ENCODE measurements around the gene DNER.

The DNER gene

GRCh38 chr2:229488232-229488631 lies 226.1 kb downstream of the DNER start:
- POLR2A ChIA-PET: no interaction called here
- CTCF ChIA-PET: interaction anchor here (1.4 kb wide), 1 partner anchor 10 kb away, joined by 5 read pairs; no protein-coding TSS in a partner anchor
- TF ChIP-seq, protein P1, sequence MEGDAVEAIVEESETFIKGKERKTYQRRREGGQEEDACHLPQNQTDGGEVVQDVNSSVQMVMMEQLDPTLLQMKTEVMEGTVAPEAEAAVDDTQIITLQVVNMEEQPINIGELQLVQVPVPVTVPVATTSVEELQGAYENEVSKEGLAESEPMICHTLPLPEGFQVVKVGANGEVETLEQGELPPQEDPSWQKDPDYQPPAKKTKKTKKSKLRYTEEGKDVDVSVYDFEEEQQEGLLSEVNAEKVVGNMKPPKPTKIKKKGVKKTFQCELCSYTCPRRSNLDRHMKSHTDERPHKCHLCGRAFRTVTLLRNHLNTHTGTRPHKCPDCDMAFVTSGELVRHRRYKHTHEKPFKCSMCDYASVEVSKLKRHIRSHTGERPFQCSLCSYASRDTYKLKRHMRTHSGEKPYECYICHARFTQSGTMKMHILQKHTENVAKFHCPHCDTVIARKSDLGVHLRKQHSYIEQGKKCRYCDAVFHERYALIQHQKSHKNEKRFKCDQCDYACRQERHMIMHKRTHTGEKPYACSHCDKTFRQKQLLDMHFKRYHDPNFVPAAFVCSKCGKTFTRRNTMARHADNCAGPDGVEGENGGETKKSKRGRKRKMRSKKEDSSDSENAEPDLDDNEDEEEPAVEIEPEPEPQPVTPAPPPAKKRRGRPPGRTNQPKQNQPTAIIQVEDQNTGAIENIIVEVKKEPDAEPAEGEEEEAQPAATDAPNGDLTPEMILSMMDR (IDR thresholded peaks at IDR 0.05; ENCODE audit: control extremely low read depth, extremely low read depth, low read depth, missing control alignments): no peak
- no peak for DNase-seq (ENCODE audit: extremely low spot score)

GRCh38 chr2:229486673-229487072 lies 227.7 kb downstream of the DNER start:
- POLR2A ChIA-PET: no interaction called here
- DNase-seq (ENCODE audit: extremely low spot score): no peak

DNA sequence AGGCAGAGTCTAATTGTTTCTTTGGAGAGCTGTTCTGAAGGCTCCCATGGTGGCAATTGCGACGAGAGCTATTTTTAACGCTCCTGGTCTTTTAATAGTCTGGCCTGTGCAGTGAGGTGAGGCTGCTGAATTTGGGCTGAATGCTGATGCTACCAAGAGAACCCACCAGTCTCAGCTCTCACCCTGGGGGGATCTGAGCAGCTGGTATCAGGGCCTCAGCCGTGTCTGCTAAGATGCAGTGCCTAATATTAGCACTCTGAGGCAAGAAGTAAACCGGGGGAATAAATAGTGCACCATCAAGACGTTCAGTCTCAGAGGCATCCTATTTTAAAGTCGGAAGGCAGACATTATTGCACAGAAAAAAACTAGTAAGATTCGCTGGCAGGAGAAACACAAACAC lies 228.5 kb downstream of the DNER start:
- ChIA-PET POLR2A (no interaction called here), CTCF (interaction anchor here (1.0 kb wide), 1 partner anchor 8 kb away, joined by 3 read pairs; no protein-coding TSS in a partner anchor)
- TF ChIP-seq, protein P1 (IDR thresholded peaks at IDR 0.05; ENCODE audit: control extremely low read depth, extremely low read depth, low read depth, missing control alignments): no peak
- no peak for DNase-seq (ENCODE audit: extremely low spot score)

More at GRCh38 chr2:229486673-229487072, 227.7 kb downstream of the DNER start:
- TF ChIP-seq, protein P1 (IDR thresholded peaks at IDR 0.05; ENCODE audit: control extremely low read depth, extremely low read depth, low read depth, missing control alignments): no peak
- CTCF ChIA-PET: interaction anchor here (1.0 to 1.3 kb wide), 2 partner anchors 9 to 11 kb away, joined by 3 read pairs; no protein-coding TSS in a partner anchor

DNA sequence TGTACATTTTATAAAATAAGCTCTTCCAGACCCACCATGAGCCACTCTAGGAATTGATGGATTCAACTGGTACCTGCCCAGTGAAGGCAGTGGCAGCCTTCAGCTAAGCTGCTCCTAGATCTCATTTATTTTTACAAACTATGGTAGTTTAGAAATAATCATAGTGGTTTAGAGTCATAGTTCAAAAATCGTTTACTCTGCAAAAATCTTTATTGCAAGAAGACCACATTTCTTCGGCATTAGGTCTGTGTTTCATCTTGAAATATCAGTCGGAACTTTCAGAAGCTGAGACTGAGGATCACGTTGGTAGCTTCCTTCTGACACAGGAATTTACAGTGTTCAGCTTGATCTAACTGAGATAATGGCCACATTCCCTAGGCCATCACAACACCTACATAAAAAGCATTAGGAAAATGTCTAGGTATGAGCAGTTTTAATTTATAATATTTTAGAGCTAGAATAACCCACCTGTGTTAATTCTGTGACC lies 237.0 kb downstream of the DNER start:
- POLR2A ChIA-PET: no interaction called here
- TF ChIP-seq, protein P1 (IDR thresholded peaks at IDR 0.05; ENCODE audit: control extremely low read depth, extremely low read depth, low read depth, missing control alignments): no peak
- DNase-seq (ENCODE audit: extremely low spot score): no peak
- CTCF ChIA-PET: interaction anchor here (0.9 to 1.0 kb wide), 2 partner anchors 9 to 18 kb away, joined by 3 read pairs; no protein-coding TSS in a partner anchor

- no peak for DNase-seq (ENCODE audit: extremely low spot score)
- CTCF ChIA-PET: interaction anchor here (1.3 kb wide), 1 partner anchor 15 kb away, joined by 4 read pairs; no protein-coding TSS in a partner anchor
- POLR2A ChIA-PET: no interaction called here
- TF ChIP-seq, protein P1 (IDR thresholded peaks at IDR 0.05; ENCODE audit: control extremely low read depth, extremely low read depth, low read depth, missing control alignments): no peak
These were observed 238.6 kb downstream of the DNER start for GRCh38 chr2:229475778-229476177.

GRCh38 chr2:229474125-229474524 lies 240.2 kb downstream of the DNER start:
- POLR2A ChIA-PET: no interaction called here
- CTCF ChIA-PET: no interaction called here
- no peak for DNase-seq (ENCODE audit: extremely low spot score)
- TF ChIP-seq, protein P1 (IDR thresholded peaks at IDR 0.05; ENCODE audit: control extremely low read depth, extremely low read depth, low read depth, missing control alignments): no peak
